Glomerular visceral epithelial cell (primary cell): Measurements from ENCODE around the gene SSC4D.
"Not testable (repeated sequence)": the region's sequence is repeated elsewhere in the genome, so short reads cannot be mapped to it uniquely, and the experiment has no call there.

Source experiments
- DNase-seq: peaks from one replicate; pipeline ENCODE4 v3.0.0-alpha.2; 2016; ENCODE audit errors: extremely low spot score

Gene SSC4D

DNA sequence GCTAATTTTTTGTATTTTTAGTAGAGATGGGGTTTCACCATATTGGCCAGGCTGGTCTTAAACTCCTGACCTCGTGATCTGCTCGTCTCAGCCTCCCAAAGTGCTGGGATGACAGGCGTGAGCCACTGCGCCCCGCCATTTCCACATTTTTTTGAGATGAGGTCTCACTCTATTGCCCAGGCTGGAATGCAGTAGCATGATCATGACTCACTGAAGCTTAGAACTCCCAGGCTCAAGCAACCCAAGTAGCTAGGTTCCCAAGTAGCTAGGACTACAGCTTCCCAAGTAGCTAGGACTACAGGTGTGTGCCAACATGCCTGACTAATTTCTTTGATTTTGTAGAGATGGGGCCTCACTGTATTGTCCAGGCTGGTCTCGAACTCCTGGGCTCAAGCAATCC lies 11.6 kb upstream of the SSC4D start:
- peak; percentile 98 for DNase-seq

DNA sequence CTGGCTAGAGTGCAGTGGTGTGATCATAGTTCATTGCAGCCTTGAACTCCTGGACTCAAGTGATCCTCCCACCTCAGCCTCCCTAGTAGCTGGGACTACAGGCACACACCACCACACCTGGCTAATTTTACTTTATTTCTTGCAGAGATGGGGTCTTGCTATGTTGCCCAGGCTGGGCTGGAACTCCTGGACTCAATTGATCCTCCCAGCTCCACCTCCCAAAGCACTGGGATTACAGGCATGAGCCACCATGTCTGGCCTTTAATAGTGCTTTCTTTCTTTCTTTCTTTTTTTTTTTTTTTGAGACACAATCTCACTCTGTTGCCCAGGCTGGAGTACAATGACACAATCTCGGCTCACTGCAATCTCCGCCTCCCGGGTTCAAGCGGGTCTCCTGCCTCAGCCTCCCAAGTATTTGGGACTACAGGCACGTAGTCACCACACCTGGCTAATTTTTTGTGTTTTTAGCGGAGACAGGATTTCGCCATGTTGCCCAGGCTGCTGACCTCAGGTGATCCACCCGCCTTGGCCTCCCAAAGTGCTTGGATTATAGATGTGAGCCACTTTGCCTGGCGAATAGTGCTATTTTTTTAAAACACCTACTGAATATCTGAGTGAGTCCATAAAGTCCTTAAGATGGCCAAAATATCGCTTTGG lies 8.3 kb upstream of the SSC4D start:
- not testable (repeated sequence) for DNase-seq

DNA sequence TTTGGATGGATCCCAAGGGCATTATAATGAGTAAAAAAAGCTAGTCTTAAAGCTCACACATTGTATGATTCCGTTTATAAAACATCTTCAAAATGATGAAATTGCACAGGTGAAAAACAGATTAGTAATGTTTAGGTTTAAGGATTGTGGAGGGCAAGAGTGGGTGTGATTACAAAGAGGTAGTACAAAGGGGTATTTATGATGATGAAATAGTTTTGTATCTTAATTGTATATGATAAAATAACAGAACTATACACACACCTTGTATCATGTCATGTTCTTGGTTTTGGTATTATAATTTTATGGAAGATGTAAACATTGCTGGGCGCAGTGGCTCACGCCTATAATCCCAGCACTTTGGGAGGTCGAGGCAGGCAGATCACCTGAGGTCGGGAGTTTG lies 2.8 kb upstream of the SSC4D start:
- no peak for DNase-seq

DNA sequence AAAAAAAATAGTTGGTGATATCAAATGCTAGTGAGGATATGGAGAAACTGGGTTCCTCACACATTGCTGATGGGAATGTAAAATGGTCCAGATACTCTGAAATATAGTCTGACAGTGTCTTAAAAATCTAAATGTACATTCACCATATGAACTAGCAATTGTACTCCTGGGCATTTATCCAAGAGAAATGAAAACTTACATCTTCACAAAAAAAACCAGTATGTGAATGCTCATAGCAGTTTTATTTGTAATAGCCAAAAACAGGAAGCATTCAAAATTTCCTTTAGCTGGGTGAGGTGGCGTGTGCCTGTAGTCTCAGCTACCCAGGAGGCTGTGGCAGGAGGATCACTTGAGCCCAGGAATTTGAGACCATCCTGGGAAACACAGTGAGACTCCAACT lies 2.1 kb upstream of the SSC4D start:
- DNase-seq, result no peak

DNA sequence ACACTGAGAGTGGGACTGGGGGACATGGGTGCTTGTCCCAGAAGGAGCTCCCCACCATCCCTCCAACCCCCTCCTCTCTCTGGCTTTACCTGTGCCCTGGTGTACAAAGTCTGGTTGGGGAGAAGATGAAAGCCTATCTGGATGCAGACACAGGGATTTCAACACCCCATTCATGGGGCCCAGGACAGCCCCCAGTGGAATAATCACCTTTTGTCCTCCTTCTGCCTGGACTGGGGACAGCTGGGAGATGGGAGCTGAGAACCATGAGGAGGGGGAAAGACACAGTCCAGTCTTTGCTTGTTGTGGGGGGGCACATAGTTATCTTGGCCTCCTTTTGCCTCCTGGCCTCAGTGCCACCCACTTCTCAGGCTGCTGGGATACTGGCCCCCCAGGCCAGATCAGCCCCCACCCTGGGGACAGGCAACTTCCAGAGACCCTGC lies 1.4 kb downstream of the SSC4D start:
- DNase-seq, result no peak

DNA sequence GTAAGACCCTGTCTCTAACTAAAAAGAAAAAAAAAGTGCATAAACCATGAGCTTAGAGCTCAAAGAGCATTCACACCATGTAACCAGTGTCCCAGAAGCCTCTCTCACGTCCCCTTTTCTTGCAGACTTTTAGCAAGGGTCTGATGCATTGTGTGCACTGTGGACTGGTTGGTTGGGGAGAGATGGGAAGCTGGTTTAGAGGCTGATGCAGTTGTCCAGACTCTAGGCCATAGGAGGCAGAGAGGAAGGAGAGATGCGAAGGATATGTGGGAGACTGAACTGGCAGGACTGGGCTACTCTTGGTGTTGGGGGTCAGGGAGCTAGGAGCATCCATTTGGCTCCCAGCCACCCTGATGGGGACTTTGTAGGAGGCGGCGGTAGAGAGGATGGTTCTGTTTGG lies 1.8 kb downstream of the SSC4D start:
- DNase-seq, result no peak

DNA sequence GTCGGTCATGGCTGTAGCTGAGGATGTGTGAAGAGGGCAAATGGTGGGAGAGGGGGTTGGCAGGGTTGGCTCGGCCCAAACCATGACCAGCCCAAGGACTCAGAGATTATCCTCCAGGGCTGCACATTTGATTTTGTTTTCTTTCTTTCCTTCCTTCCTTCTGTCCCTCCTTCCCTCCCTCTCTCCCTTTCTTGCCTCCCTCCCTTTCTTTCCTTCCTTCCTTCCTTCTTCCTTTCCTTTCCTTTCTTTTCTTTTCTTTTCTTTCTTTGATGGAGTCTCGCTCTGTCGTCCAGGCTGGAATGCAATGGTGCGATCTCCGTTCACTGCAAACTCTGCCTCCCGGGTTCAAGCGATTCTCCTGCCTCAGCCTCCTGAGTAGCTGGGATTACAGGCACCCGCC lies 3.8 kb downstream of the SSC4D start:
- DNase-seq, result no peak

DNA sequence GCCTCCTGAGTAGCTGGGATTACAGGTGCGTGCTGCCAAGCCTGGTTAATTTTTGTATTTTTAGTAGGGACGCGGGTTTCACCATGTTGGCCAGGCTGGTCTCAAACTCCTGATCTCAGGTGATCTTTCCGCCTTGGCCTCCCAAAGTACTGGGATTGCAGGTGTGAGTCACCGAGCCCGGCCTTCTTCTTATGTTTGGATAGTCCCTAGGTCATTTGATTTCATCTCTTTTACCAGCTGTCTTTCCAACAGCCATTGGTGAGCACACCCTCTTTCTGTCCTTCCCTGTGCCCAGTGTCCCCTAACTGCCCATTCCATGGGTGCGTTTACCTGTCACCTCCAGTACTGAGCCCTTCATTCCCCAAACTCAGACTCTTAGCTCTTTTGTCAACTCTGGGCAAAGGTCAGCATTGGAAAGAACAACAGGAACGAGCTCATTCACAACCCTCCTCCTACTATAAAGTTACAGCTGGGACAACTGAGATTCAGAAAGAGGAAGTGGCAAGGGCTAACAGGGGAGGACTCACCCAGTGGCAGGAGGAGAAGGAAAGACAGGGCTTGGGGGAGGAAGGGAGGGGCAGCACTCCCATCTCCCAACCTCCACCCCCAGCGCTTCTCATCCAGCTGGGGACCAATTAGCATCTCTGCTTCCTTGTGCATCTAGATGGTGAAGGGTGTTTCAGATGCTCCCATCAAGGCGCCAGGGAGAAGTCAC lies 5.6 kb downstream of the SSC4D start:
- no peak for DNase-seq

DNA sequence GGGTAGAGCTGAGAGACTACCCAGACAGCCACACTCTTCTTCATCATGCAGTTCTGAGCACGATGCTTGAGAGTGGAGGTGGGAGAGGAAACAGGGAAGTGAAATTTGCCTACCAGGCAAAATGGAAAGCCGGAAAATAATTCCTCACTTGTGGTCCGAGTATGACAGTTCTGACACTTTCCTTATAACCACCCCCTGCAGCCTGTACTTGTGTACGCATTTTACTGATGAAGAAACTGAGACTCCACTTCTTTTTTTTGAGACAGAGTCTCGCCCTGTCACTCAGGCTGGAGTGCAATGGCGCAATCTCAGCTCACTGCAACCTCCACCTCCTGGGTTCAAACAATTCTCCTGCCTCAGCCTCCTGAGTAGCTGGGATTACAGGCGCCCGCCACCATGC lies 6.4 kb downstream of the SSC4D start:
- not testable (repeated sequence) for DNase-seq

DNA sequence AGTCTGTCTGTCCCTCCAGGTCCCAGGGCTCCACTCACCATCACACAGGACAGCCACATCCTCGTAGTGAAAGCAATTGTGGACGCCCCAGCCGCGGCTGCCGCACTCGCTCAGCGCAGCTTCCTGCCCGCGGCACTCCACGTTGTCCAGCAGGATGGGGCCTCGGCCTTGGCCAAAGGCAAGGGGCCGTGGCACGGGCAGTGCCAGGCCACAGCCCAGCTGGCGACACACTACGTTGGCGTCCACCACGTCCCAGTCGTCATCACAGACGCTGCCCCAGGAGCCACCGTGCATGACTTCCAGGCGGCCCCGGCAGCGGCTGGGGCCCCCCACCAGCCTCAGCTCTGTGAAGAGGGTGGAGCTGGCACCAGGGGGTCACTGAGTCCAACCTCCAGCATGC lies 9.2 kb downstream of the SSC4D start:
- no peak for DNase-seq

DNA sequence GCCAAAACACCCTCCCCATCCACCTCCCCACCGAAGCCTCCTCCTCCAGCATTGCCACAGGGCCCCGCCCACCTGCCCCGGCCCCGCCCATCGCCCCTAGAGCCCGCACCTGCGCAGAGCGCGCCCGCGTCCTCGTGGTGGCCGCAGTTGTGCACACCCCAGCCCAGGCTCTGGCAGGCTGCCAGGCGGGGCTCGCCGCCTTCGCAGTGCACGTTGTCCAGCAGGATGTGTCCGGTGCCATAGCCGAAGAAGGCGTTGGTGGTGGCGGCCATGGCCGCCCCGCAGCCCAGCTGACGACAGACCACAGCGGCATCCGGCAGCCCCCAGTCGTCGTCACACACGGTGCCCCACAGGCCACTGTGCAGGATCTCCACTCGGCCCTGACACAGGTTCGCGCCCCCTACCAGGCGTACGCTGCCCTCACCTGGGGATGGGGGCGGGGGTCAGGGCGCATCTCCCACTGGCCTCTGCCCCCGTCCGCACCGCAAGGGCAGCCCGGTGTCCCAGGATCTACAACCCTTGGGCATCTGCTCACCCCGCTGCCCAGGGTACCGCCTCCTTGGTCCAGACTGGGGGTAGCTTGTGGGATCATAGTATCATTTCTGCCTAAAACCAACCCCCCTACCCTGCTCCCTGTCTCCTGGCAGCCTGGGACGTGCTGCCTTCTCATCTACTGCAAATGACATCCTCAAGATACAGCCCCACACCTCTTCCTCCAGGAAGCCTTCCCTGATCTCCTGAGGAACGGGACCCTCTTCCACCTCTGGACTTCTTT lies 11.9 kb downstream of the SSC4D start:
- DNase-seq, result peak; percentile 50

DNA sequence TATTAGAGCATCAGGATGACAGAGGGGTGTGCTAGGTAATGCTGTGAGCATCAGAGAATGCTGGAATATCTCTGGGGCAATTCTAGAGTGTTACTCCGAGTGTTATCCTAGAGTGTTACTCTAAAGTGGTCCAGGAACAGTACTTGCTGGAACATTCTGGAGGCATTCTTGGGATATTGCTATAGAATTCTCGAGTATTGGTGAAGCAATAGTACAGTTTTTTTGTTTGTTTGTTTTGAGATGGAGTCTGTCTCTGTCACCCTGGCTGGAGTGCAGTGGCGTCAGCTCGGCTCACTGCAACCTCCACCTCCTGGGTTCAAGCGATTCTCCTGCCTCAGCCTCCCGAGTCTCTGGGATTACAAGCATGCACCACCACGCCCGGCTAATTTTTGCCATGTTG lies 12.6 kb downstream of the SSC4D start:
- no peak for DNase-seq

DNA sequence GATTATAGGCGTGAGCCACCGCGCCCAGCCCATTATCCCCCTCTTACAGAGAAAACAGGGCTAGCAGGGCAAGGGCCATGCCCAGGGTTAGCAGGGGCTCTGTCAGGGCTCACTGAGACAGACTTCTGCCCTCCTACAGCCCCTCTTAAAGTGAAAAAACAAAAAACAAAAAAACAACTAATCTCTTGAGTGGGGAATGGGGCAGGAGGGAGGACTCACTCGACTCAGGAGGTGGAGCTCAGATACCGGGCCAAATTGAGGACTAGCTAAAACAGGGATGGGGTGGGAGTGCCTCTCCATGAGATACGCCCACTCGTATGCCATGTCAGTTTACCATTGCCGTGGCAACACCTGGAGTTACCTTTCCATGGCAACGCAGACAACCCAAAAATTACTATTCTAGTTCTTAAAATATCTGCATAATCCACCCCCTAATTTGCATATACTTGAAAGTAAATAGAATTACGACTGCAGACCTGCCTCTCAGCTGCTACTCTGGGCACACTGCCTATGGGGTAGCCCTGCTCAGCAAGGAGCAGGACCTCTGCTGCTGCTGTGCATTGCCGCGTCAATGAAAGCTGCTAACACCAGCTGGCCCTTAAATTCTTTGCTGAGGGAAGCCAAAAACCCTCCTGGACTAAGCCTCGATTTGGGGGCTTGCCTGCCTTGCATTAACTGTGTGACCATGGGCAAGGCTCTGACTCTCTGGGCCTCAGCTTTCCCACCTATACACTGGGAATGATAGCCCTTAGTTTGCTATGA lies 13.4 kb downstream of the SSC4D start:
- DNase-seq, result no peak

DNA sequence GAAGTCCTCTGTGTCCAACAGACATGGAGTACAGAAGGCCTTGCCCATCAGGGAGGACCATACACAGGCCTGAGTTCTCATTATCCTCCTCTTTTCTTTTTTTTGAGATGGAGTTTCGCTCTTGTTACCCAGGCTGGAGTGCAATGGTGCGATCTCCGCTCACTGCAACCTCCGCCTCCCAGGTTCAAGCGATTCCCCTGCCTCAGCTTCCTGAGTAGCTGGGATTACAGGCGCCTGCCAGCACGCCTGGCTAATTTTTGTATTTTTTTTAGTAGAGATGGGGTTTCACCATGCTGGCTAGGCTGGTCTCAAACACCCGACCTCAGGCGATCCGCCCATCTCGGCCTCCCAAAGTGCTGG lies 13.9 kb downstream of the SSC4D start:
- DNase-seq, result not testable (repeated sequence)

DNA sequence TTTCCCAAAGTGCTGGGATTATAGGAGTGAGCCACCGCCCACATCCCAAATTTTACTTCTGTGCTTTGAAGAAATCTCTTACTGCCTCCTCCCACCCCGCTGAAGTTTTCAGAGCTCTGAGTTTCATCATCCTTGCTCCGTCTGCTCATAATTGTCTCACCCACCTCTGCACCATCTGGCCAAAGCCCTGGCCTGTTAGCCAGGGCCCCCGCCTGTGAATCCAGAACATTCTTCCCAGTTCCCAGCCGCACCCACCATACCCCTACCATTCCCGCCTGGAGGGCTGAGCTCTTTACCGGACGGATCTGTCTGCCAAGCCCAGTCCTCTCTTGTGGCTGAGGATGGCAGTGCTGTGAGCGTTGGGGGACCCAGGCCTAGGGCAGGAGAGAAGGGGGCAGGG lies 14.5 kb downstream of the SSC4D start:
- no peak for DNase-seq

DNA sequence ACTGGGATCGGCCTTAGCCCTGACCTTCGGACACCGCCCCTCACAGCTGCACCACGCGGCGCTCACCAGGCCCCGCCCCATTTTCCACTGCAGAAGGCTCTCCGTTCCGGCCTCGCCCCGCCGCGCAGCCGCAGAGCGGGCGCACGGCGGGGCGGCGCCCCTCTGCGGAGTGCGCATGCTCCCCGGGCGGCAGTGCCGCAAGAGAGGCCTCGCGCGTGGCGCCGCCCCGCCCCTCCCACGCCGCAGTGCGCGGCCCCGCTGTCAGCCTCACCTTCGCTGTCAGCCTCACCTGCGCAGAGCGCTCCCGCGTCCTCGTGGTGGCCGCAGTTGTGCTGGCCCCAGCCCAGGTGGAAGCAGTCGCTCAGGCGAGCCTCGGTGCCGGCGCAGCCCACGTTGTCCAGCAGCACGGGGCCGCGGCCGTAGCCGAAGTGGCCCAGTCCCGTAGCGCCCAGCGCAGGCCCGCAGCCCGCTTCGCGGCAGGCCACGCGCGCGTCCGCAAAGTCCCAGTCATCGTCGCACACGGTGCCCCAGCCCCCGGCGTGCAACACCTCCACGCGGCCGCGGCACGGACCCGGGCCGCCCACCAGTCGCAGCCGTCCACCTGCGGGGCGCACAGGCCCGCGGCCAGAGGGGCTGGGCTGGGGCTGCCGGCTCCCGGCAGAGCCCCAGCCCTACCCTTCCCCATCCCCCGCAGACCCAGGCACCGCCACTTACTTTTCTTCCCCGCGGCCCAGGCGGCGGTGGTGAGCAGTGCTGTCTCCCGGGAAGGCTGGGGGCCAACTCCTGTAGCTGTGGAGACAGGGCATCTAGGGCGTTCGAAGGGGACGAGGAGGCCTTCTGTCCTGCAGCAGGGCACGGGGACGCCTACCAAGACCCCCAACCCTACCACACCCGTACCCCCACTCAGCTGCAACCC lies 16.1 kb downstream of the SSC4D start:
- peak; percentile 90 for DNase-seq

DNA sequence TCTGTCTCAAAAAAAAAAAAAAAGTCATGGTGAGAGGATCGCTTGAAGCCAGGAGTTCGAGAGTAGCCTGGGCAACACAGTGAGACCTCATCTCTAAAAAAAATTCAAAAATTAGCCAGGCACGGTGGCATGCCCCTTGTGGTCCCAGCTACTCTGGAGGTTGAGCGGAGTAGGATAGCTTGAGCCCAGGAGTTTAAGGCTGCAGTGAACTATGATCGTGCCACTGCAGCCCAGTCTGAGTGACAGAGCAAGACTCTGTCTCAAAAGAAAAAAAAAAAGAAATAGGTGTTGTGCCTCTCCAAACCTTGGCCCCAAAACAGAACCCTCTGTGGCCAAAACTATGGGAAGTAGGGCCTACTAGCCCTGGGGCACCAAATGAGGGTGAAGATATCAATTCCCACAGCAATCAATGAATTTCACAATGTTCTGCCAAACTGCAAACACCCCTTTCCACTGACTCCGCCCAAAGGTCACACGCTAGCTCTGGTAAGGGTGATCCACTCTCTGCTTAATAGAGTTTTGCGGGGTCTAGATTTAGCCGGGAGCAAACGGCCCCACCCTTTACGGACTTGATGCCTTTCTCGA lies 16.9 kb downstream of the SSC4D start:
- no peak for DNase-seq

DNA sequence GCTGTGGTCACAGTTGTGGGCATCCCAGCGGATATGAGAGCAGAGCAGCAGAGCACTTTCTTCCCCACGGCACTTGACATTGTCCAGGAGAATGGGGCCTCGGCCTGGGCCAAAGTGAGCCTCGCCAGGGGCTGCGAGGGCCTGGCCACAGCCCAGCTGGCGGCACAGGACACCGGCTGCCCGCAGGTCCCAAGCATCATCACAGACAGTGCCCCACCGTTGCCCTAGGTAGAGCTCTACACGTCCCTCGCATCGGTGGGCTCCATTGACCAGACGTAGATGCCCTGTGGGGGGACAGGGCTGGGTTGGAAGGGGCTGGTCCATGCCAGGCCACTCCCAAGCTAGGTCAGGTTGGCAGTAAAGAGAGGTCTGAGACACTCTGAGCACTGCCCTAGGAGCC lies 19.4 kb downstream of the SSC4D start:
- no peak for DNase-seq

DNA sequence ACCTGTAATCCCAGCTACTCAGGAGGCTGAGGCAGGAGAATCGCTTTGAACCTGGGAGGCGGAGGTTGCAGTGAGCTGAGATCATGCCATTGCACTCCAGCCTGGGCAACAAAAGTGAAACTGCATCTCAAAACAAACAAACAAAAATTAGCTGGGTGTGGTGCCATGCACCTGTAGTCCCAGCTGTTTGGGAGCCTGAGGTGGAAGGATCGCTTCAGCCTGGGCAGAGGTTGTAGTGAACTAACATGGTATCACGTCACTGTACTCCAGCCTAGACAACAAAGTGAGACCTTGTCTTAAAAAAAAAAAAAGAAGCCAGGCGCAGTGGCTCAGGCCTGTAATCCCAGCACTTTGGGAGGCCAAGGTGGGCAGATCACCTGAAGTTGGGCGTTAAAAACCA lies 21.7 kb downstream of the SSC4D start:
- DNase-seq, result not testable (repeated sequence)

DNA sequence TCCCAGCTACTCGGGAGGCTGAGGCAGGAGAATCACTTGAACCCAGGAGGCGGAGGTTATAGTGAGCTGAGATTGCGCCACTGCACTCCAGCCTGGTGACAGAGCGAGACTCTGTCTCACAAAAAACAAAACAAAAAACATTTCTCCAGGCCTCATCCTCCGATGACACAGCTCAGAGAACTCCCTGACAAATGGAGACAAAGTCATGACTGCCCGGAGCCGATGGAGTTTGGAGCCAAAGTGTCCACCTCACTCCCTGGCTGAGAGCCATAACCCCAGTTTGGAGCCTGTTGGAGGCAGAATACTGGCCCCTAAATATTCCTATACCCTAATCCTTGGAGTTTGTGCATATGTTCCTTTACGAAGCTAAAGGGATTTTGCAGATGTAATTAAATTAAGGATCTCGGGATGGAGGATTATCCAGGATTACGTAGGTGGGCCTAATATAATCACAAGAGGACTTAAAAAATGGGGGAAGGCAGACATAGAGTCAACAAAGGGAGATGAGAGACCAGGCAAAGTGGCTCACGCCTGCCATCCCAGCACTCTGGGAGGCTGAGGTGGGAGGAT lies 22.7 kb downstream of the SSC4D start:
- no peak for DNase-seq
